ENCODE measurements around the gene C1QTNF8. TPM values are rescaled to one million over a fixed set of nuclear protein-coding genes. Genes with fewer than 3 reads are reported as not detected.

Gene C1QTNF8
- total RNA-seq, 1 experiment from 2014 or later = 0.39 TPM

GRCh38 chr16:1103636-1103980, 7.6 kb upstream of the C1QTNF8 start:
- H3K9me3 ChIP-seq (ENCODE audit: control insufficient read depth, insufficient read depth, low read depth, low read length) = no peaks in the 10 kb centered on the region
- ChIA-PET CTCF (interaction anchor here (1.2 kb wide), 1 partner anchor 34 kb away, joined by 3 read pairs; no protein-coding TSS in a partner anchor), POLR2A (interaction anchor here (0.7 kb wide), 1 partner anchor 135 kb away, joined by 4 read pairs; no protein-coding TSS in a partner anchor)
- in situ Hi-C loops (cut with HindIII; ENCODE audit: low pct_unique_long_range_greater_than_20kb, low sequenced_read_pairs) = no loop called here
- ATAC-seq (no peak), DNase-seq (ENCODE audit: low read depth, low spot score) (no peak)
- H3K4me1 ChIP-seq (ENCODE audit: control insufficient read depth, insufficient read depth, low read length) = peaks cover 41% of the 10 kb centered on the region
- no TSS peak for BruUV-seq (replicated peaks)
- no peaks in the 10 kb centered on the region for H3K27me3 ChIP-seq (ENCODE audit: control insufficient read depth, insufficient read depth, low read length)
- H3K4me3 ChIP-seq (ENCODE audit: low read depth in 2 of 2, low read length in 2 of 2) = peak overlapping the region in 1 of 2 experiments; percentile 39; a peak in 1 of 4 replicates
- intact Hi-C loops (cut with micrococcal nuclease; ENCODE audit: unreplicated experiment) = loop anchor here (1.0 kb wide), 1 partner anchor 46 kb away; no protein-coding TSS in a partner anchor
- no peaks in the 10 kb centered on the region for H3K36me3 ChIP-seq (ENCODE audit: control insufficient read depth, insufficient read depth, low read length)
- no peak overlapping the region for H3K27ac ChIP-seq (ENCODE audit: low read length)
- TF ChIP-seq SIN3A (IDR thresholded peaks at IDR 0.05; ENCODE audit: borderline replicate concordance, insufficient read depth, low read depth, low read length) (no peak), TCF7L2 (IDR thresholded peaks at IDR 0.05; ENCODE audit: low read depth, low read length) (no peak), REST (IDR thresholded peaks at IDR 0.05; ENCODE audit: insufficient read depth in 1 of 2, low read depth in 2 of 2, low read length in 1 of 2) (no peak), POLR2AphosphoS5 (IDR thresholded peaks at IDR 0.05; ENCODE audit: low read depth, low read length) (no peak)

- Histone ChIP-seq H3K27me3 (ENCODE audit: control insufficient read depth, insufficient read depth, low read length) (no peaks in the 10 kb centered on the region), H3K4me3 (ENCODE audit: low read depth in 2 of 2, low read length in 2 of 2) (peak overlapping the region; percentile 32 to 39), H3K27ac (ENCODE audit: low read length) (no peak overlapping the region), H3K4me1 (ENCODE audit: control insufficient read depth, insufficient read depth, low read length) (peaks cover 37% of the 10 kb centered on the region), H3K36me3 (ENCODE audit: control insufficient read depth, insufficient read depth, low read length) (no peaks in the 10 kb centered on the region), H3K9me3 (ENCODE audit: control insufficient read depth, insufficient read depth, low read depth, low read length) (no peaks in the 10 kb centered on the region)
- in situ Hi-C loops (cut with HindIII; ENCODE audit: low pct_unique_long_range_greater_than_20kb, low sequenced_read_pairs) (no loop called here), intact Hi-C loops (cut with micrococcal nuclease; ENCODE audit: unreplicated experiment) (loop anchor here (1.0 kb wide), 1 partner anchor 46 kb away; no protein-coding TSS in a partner anchor)
- no peak for TF ChIP-seq SIN3A (IDR thresholded peaks at IDR 0.05; ENCODE audit: borderline replicate concordance, insufficient read depth, low read depth, low read length)
- peak; percentile 84 for TF ChIP-seq CTCF (IDR thresholded peaks at IDR 0.05)
- no peak for TF ChIP-seq TCF7L2 (IDR thresholded peaks at IDR 0.05; ENCODE audit: low read depth, low read length)
- ATAC-seq (peak; percentile 58), DNase-seq (ENCODE audit: low read depth, low spot score) (no peak)
- ChIA-PET POLR2A (no interaction called here), CTCF (interaction anchor here (0.7 to 1.2 kb wide), 3 partner anchors 28 to 48 kb away, joined by 3 read pairs; no protein-coding TSS in a partner anchor)
- BruUV-seq (replicated peaks) = no TSS peak
These were observed 7.0 kb upstream of the C1QTNF8 start for GRCh38 chr16:1102921-1103635.

- no TSS peak for BruUV-seq (replicated peaks)
- in situ Hi-C loops (cut with HindIII; ENCODE audit: low pct_unique_long_range_greater_than_20kb, low sequenced_read_pairs) (no loop called here), intact Hi-C loops (cut with micrococcal nuclease; ENCODE audit: unreplicated experiment) (no loop called here)
- Histone ChIP-seq H3K27me3 (ENCODE audit: control insufficient read depth, insufficient read depth, low read length) (no peaks in the 10 kb centered on the region), H3K27ac (ENCODE audit: low read length) (no peak overlapping the region), H3K4me3 (ENCODE audit: low read depth in 2 of 2, low read length in 2 of 2) (no peak overlapping the region), H3K36me3 (ENCODE audit: control insufficient read depth, insufficient read depth, low read length) (no peaks in the 10 kb centered on the region), H3K9me3 (ENCODE audit: control insufficient read depth, insufficient read depth, low read depth, low read length) (no peaks in the 10 kb centered on the region), H3K4me1 (ENCODE audit: control insufficient read depth, insufficient read depth, low read length) (peaks cover 37% of the 10 kb centered on the region)
- ChIA-PET POLR2A (no interaction called here), CTCF (interaction anchor here (1.2 kb wide), 1 partner anchor 28 kb away, joined by 3 read pairs; no protein-coding TSS in a partner anchor)
- DNase-seq (ENCODE audit: low read depth, low spot score) = no peak
- no peak for ATAC-seq
- TF ChIP-seq POLR2AphosphoS5 (IDR thresholded peaks at IDR 0.05; ENCODE audit: low read depth, low read length) = no peak
- TF ChIP-seq TCF7L2 (IDR thresholded peaks at IDR 0.05; ENCODE audit: low read depth, low read length) = no peak
- TF ChIP-seq REST (IDR thresholded peaks at IDR 0.05; ENCODE audit: insufficient read depth in 1 of 2, low read depth in 2 of 2, low read length in 1 of 2) = no peak
- TF ChIP-seq CTCF (IDR thresholded peaks at IDR 0.05) = no peak
- TF ChIP-seq SIN3A (IDR thresholded peaks at IDR 0.05; ENCODE audit: borderline replicate concordance, insufficient read depth, low read depth, low read length) = no peak
These were observed 6.3 kb upstream of the C1QTNF8 start for GRCh38 chr16:1102333-1102700.
